ENCODE data around the gene ZCCHC24. TPM values are rescaled to one million over a fixed set of nuclear protein-coding genes. Genes with fewer than 3 reads are reported as not detected.

Gene ZCCHC24
- total and polyA plus RNA-seq, 2 donors (not counting 3 experiments of a cell fraction or from before 2014, with no cell fraction given): 5.2 to 8.4 TPM

GRCh38 chr10:79386637-79387465 is 58.6 kb downstream of the ZCCHC24 start:
- Histone ChIP-seq H3K36me3 (ENCODE audit: control insufficient read depth in 2 of 2, extremely low read depth in 1 of 2, insufficient read depth in 2 of 2, low read length in 2 of 2) (no peaks in the 10 kb centered on the region), H4K20me1 (replicated peaks; ENCODE audit: control insufficient read depth, extremely low read depth, insufficient read depth, low read length) (no peaks in the 10 kb centered on the region), H2AFZ (ENCODE audit: low read depth, low read length) (no peak overlapping the region), H3K27ac (ENCODE audit: insufficient read depth, low read depth, low read length) (no peak overlapping the region), H3K9me1 (replicated peaks; ENCODE audit: control insufficient read depth, extremely low read depth, insufficient read depth, low read length) (no peaks in the 10 kb centered on the region), H3K9ac (replicated peaks; ENCODE audit: extremely low read depth, insufficient read depth, low read length) (no peak overlapping the region), H3K27me3 (ENCODE audit: control insufficient read depth in 2 of 2, insufficient read depth in 2 of 2, low read length in 2 of 2) (no peaks in the 10 kb centered on the region), H3K4me1 (ENCODE audit: control insufficient read depth, extremely low read depth, insufficient read depth, low read length) (no peaks in the 10 kb centered on the region), H3K79me2 (ENCODE audit: control insufficient read depth, insufficient read depth, low read length) (no peaks in the 10 kb centered on the region), H3K9me3 (replicated peaks; ENCODE audit: control insufficient read depth, insufficient read depth, low read length) (no peaks in the 10 kb centered on the region), H3K4me3 (replicated peaks in 1 of 3; ENCODE audit: insufficient read depth in 1 of 3, low read depth in 1 of 3, low read length in 3 of 3) (no peak overlapping the region), H3K4me2 (ENCODE audit: insufficient read depth, low read length) (no peak overlapping the region)
- ChIA-PET POLR2A (no interaction called here), CTCF (interaction anchor here (0.8 to 1.5 kb wide), 2 partner anchors 12 to 81 kb away, joined by 5 to 6 read pairs; no protein-coding TSS in a partner anchor)
- TF ChIP-seq CTCF (IDR thresholded peaks at IDR 0.05; ENCODE audit: extremely low read depth in 1 of 2, insufficient read depth in 1 of 2, low read depth in 1 of 2, low read length in 2 of 2): no peak
- TF ChIP-seq EZH2 (IDR thresholded peaks at IDR 0.05; ENCODE audit: borderline replicate concordance, low read depth, low read length, severe bottlenecking): no peak
- TF ChIP-seq JUN (IDR thresholded peaks at IDR 0.05; ENCODE audit: borderline replicate concordance, insufficient read depth, insufficient read length, low read depth): no peak
- TF ChIP-seq MYC (IDR thresholded peaks at IDR 0.05; ENCODE audit: low read depth, low read length): no peak
- TF ChIP-seq POLR2A (IDR thresholded peaks at IDR 0.05; ENCODE audit: low read depth, low read length): no peak
- TF ChIP-seq FOS (IDR thresholded peaks at IDR 0.05; ENCODE audit: borderline replicate concordance, insufficient read depth, low read length): no peak
- no peak for TF ChIP-seq POLR2AphosphoS5 (IDR thresholded peaks at IDR 0.05; ENCODE audit: insufficient read depth, low read depth, low read length)
- TF ChIP-seq MAX (IDR thresholded peaks at IDR 0.05; ENCODE audit: insufficient read depth, insufficient read length): no peak
- no peak for DNase-seq (ENCODE audit: low read depth, low spot score)
- no TSS peak for BruUV-seq (replicated peaks)
- dilution Hi-C loops (cut with MboI; ENCODE audit: extremely low pct_ligation_motif_present, low sequenced_read_pairs): no loop called here
- intact Hi-C loops (cut with micrococcal nuclease): no loop called here
- FAIRE-seq: no peak

Measured in endothelial cell of umbilical vein (primary cell).